ENCODE measurements around the gene TMEM41B. TPM values are rescaled to one million over a fixed set of nuclear protein-coding genes. Genes with fewer than 3 reads are reported as not detected.

The TMEM41B gene
- total RNA-seq, 1 donor from 2014 or later = 20.2 TPM

- Histone ChIP-seq H3K4me1 (peaks cover 4% of the 10 kb centered on the region), H3K36me3 (no peaks in the 10 kb centered on the region), H3K9me3 (replicated peaks) (no peaks in the 10 kb centered on the region), H3K27ac (replicated peaks) (no peak overlapping the region), H3K4me3 (no peak overlapping the region), H3K27me3 (ENCODE audit: low read depth) (no peaks in the 10 kb centered on the region)
- intact Hi-C loops (cut with micrococcal nuclease) = no loop called here
- TF ChIP-seq CTCF (IDR thresholded peaks at IDR 0.05; ENCODE audit: borderline replicate concordance) = no peak
- no peak for DNase-seq
These were observed 32.7 kb upstream of the TMEM41B start for GRCh38 chr11:9347100-9347499.

GRCh38 chr11:9344061-9344680 is 29.8 kb upstream of the TMEM41B start:
- Histone ChIP-seq H3K4me1 (no peaks in the 10 kb centered on the region), H3K4me3 (no peak overlapping the region), H3K9me3 (replicated peaks) (no peaks in the 10 kb centered on the region), H3K27me3 (ENCODE audit: low read depth) (no peaks in the 10 kb centered on the region), H3K36me3 (no peaks in the 10 kb centered on the region), H3K27ac (replicated peaks) (no peak overlapping the region)
- no peak for DNase-seq
- no peak for TF ChIP-seq CTCF (IDR thresholded peaks at IDR 0.05; ENCODE audit: borderline replicate concordance)
- intact Hi-C loops (cut with micrococcal nuclease) = no loop called here

- Histone ChIP-seq H3K9me3 (replicated peaks) (no peaks in the 10 kb centered on the region), H3K27ac (replicated peaks) (no peak overlapping the region), H3K4me3 (no peak overlapping the region), H3K4me1 (no peaks in the 10 kb centered on the region), H3K36me3 (no peaks in the 10 kb centered on the region), H3K27me3 (ENCODE audit: low read depth) (no peaks in the 10 kb centered on the region)
- TF ChIP-seq CTCF (IDR thresholded peaks at IDR 0.05; ENCODE audit: borderline replicate concordance) = no peak
- no peak for DNase-seq
- intact Hi-C loops (cut with micrococcal nuclease) = no loop called here
These were observed 27.3 kb upstream of the TMEM41B start for GRCh38 chr11:9341638-9342178.

- intact Hi-C loops (cut with micrococcal nuclease) = no loop called here
- H3K4me1 ChIP-seq = peaks cover 8% of the 10 kb centered on the region
- no peak overlapping the region for H3K27ac ChIP-seq (replicated peaks)
- H3K36me3 ChIP-seq = no peaks in the 10 kb centered on the region
- no peak for DNase-seq
- no peaks in the 10 kb centered on the region for H3K27me3 ChIP-seq (ENCODE audit: low read depth)
- TF ChIP-seq CTCF (IDR thresholded peaks at IDR 0.05; ENCODE audit: borderline replicate concordance) = no peak
- no peak overlapping the region for H3K4me3 ChIP-seq
- no peaks in the 10 kb centered on the region for H3K9me3 ChIP-seq (replicated peaks)
These were observed 18.3 kb upstream of the TMEM41B start for GRCh38 chr11:9332655-9333054.

GRCh38 chr11:9330387-9331384 is 16.3 kb upstream of the TMEM41B start:
- intact Hi-C loops (cut with micrococcal nuclease) = no loop called here
- H3K4me1 ChIP-seq = peaks cover 8% of the 10 kb centered on the region
- no peak for DNase-seq

More at GRCh38 chr11:9330387-9331384, 16.3 kb upstream of the TMEM41B start:
- no peaks in the 10 kb centered on the region for H3K36me3 ChIP-seq
- H3K27me3 ChIP-seq (ENCODE audit: low read depth) = no peaks in the 10 kb centered on the region
- H3K4me3 ChIP-seq = no peak overlapping the region
- no peaks in the 10 kb centered on the region for H3K9me3 ChIP-seq (replicated peaks)
- H3K27ac ChIP-seq (replicated peaks) = no peak overlapping the region
- TF ChIP-seq CTCF (IDR thresholded peaks at IDR 0.05; ENCODE audit: borderline replicate concordance) = no peak
